C4-2B (cell line): Measurements from ENCODE around the gene GGT6.

Source experiments
- H3K27ac ChIP-seq: fragments of 450-650 bp; 2 replicates; pipeline ENCODE4 v1.5.1; 2017
- ZFX ChIP-seq: fragments of 450-650 bp; IDR thresholded peaks from 2 replicates; pipeline ENCODE4 v1.6.1; 2017
- TF ChIP-seq, protein P1 (sequence below): fragments of 450-650 bp; conservative IDR thresholded peaks from 2 replicates; pipeline ENCODE4 v1.5.1; 2017; ENCODE audit warnings: mild to moderate bottlenecking

GGT6 gene

DNA sequence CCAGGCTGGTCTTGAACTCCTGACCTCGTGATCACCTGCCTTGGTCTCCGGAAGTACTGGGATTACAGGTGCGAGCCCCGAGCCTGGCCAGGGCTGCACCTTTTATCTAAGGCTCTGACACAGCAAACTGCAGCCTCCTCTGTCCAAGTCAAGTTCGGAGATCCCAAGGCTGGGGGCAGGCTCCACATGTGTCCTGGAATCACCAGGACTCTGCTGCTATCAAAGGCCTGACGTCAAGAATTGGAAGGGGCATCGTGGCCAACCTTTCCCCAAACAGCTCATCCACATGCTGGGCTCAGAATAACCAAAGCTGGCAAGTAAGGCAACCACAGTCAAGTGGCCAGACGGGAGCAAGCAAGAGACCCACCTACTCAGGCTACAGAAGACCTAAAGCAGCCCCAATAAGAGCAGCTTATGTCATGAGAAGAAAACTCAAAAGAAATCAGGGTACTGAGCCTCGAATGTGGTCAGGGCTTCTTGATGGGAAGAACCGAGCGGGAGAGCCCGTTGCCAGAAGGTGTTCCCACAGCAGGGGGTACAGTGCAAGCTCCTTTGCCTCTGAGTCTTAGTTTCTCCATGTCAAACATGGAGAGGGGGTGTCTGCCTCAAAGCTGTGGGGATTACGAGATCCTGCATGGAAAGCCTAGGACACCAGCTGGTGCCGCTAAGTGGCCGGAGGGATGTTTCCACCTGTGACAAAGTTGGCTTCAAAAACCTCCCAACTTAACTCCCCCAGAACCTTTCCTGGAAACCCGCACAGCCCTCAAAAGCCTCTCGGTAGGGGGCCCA lies 13.1 kb downstream of the GGT6 start:
- H3K27ac ChIP-seq: no peak overlapping the region
- TF ChIP-seq, protein P1, sequence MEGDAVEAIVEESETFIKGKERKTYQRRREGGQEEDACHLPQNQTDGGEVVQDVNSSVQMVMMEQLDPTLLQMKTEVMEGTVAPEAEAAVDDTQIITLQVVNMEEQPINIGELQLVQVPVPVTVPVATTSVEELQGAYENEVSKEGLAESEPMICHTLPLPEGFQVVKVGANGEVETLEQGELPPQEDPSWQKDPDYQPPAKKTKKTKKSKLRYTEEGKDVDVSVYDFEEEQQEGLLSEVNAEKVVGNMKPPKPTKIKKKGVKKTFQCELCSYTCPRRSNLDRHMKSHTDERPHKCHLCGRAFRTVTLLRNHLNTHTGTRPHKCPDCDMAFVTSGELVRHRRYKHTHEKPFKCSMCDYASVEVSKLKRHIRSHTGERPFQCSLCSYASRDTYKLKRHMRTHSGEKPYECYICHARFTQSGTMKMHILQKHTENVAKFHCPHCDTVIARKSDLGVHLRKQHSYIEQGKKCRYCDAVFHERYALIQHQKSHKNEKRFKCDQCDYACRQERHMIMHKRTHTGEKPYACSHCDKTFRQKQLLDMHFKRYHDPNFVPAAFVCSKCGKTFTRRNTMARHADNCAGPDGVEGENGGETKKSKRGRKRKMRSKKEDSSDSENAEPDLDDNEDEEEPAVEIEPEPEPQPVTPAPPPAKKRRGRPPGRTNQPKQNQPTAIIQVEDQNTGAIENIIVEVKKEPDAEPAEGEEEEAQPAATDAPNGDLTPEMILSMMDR: no peak
- no peak for TF ChIP-seq ZFX

GRCh38 chr17:4545217-4545951 lies 15.0 kb downstream of the GGT6 start:
- no peak for TF ChIP-seq ZFX
- TF ChIP-seq, protein P1: no peak
- H3K27ac ChIP-seq: no peak overlapping the region

GRCh38 chr17:4544951-4545216 lies 15.5 kb downstream of the GGT6 start:
- H3K27ac ChIP-seq: no peak overlapping the region

DNA sequence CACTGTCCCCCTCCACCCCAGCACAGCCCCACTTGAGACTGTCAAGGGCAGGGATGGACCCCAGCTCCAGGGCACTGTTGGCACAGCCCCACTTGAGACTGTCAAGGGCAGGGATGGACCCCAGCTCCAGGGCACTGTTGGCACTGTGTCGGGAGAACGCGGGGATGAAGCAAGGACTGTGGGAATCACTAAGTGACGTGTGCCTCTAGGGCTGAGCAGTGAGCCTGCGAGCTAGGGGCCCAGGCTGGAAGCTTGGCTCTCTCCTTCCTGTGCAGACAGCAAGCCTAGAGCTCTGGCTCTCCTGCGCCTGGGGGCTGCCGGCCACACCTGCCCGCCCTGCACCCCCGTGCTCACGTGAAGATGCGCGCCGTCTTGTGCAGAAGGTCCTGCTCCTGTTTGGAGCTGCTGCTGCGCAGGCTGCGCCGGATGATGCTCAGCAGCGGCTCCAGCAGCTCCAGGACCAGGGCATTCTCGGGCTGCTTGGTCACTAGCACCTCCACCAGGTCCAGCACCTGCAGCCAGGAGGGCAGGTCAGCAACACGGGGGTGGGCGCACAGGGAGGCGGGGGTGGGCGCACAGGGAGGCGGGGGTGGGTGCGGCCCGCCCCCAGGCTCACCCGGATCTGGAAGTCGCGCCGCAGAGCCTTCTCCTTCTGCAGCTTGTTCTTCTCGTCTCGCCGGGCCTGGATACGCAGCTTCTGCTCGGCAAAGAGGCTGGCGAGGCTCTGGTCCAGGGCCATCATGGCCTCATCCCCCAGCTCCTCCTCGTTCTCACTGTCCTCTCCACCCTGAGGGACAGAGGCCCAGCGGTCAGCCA lies 16.0 kb downstream of the GGT6 start:
- TF ChIP-seq, protein P1: no peak
- TF ChIP-seq ZFX: no peak
- H3K27ac ChIP-seq: no peak overlapping the region

More at GRCh38 chr17:4544951-4545216, 15.5 kb downstream of the GGT6 start:
- TF ChIP-seq ZFX: no peak
- TF ChIP-seq, protein P1: no peak

- TF ChIP-seq, protein P1: no peak
- no peak for TF ChIP-seq ZFX
- no peak overlapping the region for H3K27ac ChIP-seq
Measured at GRCh38 chr17:4543557-4544026, 16.8 kb downstream of the GGT6 start.

DNA sequence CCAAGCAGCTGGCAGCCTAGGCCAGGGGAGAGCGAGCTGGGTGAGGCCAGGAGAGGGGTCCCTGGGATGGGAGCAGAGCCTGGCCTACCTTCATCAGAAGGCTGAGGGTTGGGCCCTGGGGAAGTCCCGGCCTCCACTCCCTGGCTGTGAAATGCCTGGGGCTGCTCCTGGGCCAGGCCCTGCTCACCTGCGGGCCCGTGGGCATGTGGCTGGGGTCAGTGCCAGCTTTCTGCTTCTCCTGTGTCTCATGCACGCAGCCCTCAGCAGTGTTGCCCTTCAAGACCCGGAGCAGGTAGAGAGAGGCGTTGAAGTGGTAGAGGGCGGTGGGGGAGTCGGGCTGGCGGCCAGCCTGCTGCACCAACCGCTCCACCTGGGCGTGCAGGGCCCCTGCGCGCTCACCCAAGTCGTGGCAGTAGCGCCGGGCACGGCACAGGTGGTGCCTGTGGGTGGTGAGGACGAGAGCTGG lies 17.6 kb downstream of the GGT6 start:
- H3K27ac ChIP-seq: no peak overlapping the region

More for the DNA sequence above, 17.6 kb downstream of the GGT6 start:
- TF ChIP-seq, protein P1: no peak
- TF ChIP-seq ZFX: no peak
